GM06990 (cell line): ENCODE measurements around the gene ZBTB7C.

Experiments
- DNase-seq: peaks from one replicate; pipeline ENCODE4 v3.0.0-alpha.2; 2011; ENCODE audit not compliant: insufficient read length; ENCODE audit errors: extremely low read depth
- H3K27me3 ChIP-seq: replicated peaks from 2 replicates; pipeline ENCODE4 v1.6.0; 2011; ENCODE audit warnings: low read length; ENCODE audit not compliant: control insufficient read depth, insufficient read depth
- H3K36me3 ChIP-seq: 2 replicates; pipeline ENCODE4 v1.5.1; 2011; ENCODE audit warnings: low read length; ENCODE audit not compliant: control insufficient read depth, insufficient read depth
- H3K4me3 ChIP-seq: replicated peaks from 2 replicates; pipeline ENCODE4 v1.5.1; 2011; ENCODE audit warnings: low read depth, mild to moderate bottlenecking, control low read depth, low read length
- TF ChIP-seq, protein P1 (sequence below): IDR thresholded peaks from 2 replicates; pipeline ENCODE4 v1.5.1; 2011; ENCODE audit warnings: low read length, control low read depth, mild to moderate bottlenecking, inconsistent platforms; ENCODE audit not compliant: insufficient read depth, poor library complexity, severe bottlenecking

ZBTB7C gene

DNA sequence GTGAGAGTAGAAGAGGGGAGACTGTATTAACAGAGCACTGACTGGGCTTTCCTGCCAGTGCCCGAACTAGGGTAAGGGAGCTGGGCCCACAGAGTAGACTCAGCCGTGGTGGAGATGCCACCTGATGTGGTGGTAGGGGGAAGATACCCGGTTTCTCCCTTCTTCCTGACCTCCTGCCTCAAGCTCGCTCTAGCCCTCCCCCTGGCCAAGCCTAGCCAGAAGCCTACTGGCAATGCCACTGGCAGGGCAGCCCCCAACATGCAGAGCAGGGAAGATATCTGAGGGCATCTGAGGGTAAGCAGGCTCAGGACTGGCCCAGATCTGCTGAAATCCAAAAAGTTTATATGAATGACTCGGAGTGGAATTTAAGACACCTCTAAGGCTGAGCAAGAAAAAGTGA is 316.1 kb downstream of the ZBTB7C start:
- Histone ChIP-seq H3K4me3 (no peak overlapping the region), H3K36me3 (no peaks in the 10 kb centered on the region), H3K27me3 (no peaks in the 10 kb centered on the region; the same call in none of the 2 replicates)
- TF ChIP-seq, protein P1, sequence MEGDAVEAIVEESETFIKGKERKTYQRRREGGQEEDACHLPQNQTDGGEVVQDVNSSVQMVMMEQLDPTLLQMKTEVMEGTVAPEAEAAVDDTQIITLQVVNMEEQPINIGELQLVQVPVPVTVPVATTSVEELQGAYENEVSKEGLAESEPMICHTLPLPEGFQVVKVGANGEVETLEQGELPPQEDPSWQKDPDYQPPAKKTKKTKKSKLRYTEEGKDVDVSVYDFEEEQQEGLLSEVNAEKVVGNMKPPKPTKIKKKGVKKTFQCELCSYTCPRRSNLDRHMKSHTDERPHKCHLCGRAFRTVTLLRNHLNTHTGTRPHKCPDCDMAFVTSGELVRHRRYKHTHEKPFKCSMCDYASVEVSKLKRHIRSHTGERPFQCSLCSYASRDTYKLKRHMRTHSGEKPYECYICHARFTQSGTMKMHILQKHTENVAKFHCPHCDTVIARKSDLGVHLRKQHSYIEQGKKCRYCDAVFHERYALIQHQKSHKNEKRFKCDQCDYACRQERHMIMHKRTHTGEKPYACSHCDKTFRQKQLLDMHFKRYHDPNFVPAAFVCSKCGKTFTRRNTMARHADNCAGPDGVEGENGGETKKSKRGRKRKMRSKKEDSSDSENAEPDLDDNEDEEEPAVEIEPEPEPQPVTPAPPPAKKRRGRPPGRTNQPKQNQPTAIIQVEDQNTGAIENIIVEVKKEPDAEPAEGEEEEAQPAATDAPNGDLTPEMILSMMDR: no peak
- no peak for DNase-seq

DNA sequence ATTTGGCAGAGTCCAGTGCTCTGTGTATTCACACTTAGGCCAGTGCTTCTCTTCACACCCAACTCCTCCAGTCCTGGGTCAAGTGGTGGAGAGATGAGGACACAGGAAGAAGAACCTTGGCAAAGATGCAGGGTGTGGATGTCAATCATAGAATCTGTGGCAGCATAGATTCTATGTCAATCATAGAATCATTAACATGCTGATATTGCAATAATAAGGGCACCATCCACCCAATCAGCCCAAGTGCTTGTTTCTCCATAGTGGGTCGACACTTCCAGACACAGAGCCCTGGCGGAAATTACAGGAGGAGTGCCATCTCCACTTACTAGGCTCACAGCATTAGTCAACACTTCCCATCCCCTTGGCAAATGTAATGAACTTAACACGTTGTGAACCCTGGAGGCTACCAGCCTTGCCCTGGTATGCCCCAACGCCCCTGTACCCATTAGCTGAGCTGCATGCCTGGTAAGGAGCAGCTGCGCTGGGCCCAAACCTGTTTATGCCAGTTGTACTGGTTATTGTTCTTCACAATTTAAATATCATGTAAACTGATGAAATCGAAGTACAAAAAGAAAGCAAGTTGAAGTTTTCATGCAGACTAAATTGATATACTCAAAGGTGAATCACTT is 317.2 kb downstream of the ZBTB7C start:
- Histone ChIP-seq H3K27me3 (no peaks in the 10 kb centered on the region; the same call in none of the 2 replicates), H3K36me3 (no peaks in the 10 kb centered on the region), H3K4me3 (no peak overlapping the region)
- DNase-seq: no peak
- TF ChIP-seq, protein P1: no peak

DNA sequence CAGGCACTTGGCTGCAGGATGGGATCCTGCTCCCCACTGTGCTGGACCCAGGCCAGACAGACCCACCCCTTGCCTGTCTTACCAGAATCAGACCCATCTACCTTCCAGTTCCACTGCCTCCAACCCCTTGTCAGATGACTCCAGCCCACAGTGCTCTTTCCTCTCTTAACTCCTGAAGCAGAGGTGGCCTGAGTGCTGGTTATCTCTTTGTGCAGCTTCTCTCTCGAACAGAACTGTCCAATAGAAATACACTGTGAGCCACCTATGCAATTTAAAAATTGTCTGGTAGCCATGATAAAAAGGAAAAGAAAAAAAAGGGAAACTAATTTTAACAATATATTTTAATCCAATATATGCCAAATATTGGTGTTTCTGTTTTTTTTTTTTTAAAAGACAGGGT is 318.5 kb downstream of the ZBTB7C start:
- no peaks in the 10 kb centered on the region for H3K36me3 ChIP-seq
- no peak overlapping the region for H3K4me3 ChIP-seq
- no peak for DNase-seq
- TF ChIP-seq, protein P1: no peak
- H3K27me3 ChIP-seq: no peaks in the 10 kb centered on the region; the same call in none of the 2 replicates

DNA sequence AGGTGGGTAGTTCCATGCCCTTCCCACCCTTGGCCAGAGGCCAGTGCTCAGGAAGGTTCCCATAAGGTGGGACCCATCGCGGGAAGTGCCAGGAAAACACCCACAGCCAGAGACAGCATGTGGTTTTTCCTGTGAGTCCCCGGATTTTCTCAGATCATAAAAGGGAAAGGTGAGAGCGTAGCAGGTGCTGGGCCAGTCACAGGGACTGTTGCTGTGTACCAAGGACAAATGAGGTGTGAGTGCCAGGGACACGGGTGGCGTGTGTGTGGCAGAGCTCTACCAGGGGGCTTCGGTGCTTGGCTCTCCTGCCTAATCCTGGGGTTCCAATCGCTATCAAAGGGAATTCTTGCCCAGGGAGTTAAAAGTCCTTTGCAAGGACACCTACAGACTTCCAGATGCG is 319.2 kb downstream of the ZBTB7C start:
- no peak for DNase-seq
- TF ChIP-seq, protein P1: no peak
- Histone ChIP-seq H3K27me3 (no peaks in the 10 kb centered on the region; the same call in none of the 2 replicates), H3K4me3 (no peak overlapping the region), H3K36me3 (no peaks in the 10 kb centered on the region)

DNA sequence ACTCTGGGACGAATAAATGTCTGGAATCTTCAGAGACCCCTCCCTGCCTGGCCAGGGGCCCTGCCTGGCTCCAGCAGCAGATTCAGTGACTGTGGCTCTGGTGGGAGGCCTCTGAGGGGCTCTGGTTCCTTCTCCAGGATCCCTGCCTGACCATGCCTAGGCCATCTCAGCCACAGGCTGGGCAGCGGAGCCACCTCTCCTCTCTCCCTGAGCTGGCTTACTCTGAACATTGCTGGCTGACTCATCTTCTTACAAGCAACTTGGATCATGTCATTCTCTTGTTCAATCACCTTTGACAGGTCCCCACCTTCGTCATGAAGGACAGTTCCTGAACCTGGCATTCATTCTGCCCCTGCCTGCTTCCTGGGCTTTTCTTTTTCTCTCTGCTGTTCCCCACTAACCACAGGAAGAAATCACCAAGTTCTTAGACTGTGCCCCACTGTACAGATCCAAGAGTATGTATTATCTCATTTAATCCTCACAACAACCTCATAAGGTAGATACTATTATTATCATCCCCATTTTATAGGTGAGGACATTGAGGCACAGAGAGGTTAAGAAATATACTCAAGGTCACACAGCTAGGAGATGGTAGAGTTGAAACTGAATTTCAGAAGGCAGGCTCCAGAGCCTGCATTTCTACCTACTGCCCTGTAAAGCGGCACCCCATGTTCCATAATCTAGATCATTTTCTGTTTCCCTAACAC is 323.2 kb downstream of the ZBTB7C start:
- H3K4me3 ChIP-seq: no peak overlapping the region
- H3K36me3 ChIP-seq: no peaks in the 10 kb centered on the region
- H3K27me3 ChIP-seq: no peaks in the 10 kb centered on the region; the same call in none of the 2 replicates
- DNase-seq: no peak
- TF ChIP-seq, protein P1: no peak
